Measurements from ENCODE around the gene RLF. TPM values are rescaled to one million over a fixed set of nuclear protein-coding genes. Genes with fewer than 3 reads are reported as not detected.

RLF gene
- total and polyA plus RNA-seq, 10 of the 15 experiments (the other 5 are each of a cell fraction or from before 2014, with no cell fraction given): 2.0 to 19.8 (median 8.7) TPM

GRCh38 chr1:40122855-40123254, 38.3 kb upstream of the RLF start (continued):
- TF ChIP-seq RELB (IDR thresholded peaks at IDR 0.05; ENCODE audit: low read depth): no peak
- no peak for TF ChIP-seq ASH2L (IDR thresholded peaks at IDR 0.05; ENCODE audit: borderline replicate concordance, low read depth)
- no peak for TF ChIP-seq ATF7 (IDR thresholded peaks at IDR 0.05; ENCODE audit: low read depth)
- TF ChIP-seq SP1 (IDR thresholded peaks at IDR 0.05; ENCODE audit: low read depth, low read length): no peak
- no peak for TF ChIP-seq CHD1 (IDR thresholded peaks at IDR 0.05; ENCODE audit: low read depth, low read length)
- no peak for TF ChIP-seq BCL11A (IDR thresholded peaks at IDR 0.05; ENCODE audit: low read depth, low read length)
- no peak for TF ChIP-seq ZBTB11 (CRISPR knock-in tag; IDR thresholded peaks at IDR 0.05)
- no peak for TF ChIP-seq NFYA (IDR thresholded peaks at IDR 0.05; ENCODE audit: borderline replicate concordance, low read depth, low read length)

GRCh38 chr1:40130892-40131291, 30.3 kb upstream of the RLF start:
- Histone ChIP-seq H3K27me3 (replicated peaks in 1 of 2; ENCODE audit: control insufficient read depth in 2 of 2, insufficient read depth in 2 of 2, low read length in 1 of 2) (no peaks in the 10 kb centered on the region), H3K79me2 (ENCODE audit: control insufficient read depth, insufficient read depth, low read length) (no peaks in the 10 kb centered on the region), H4K20me1 (ENCODE audit: control insufficient read depth, insufficient read depth) (no peaks in the 10 kb centered on the region), H3K9ac (ENCODE audit: control insufficient read depth, insufficient read depth, low read length) (no peak overlapping the region), H3K4me2 (ENCODE audit: control insufficient read depth, insufficient read depth) (no peak overlapping the region), H3K27ac (ENCODE audit: control insufficient read depth, insufficient read depth) (no peak overlapping the region), H3K4me1 (ENCODE audit: control insufficient read depth, insufficient read depth, low read length) (no peaks in the 10 kb centered on the region), H3K36me3 (ENCODE audit: control insufficient read depth in 2 of 2, insufficient read depth in 2 of 2, low read length in 1 of 2) (no peaks in the 10 kb centered on the region), H3K9me3 (replicated peaks; ENCODE audit: control insufficient read depth, insufficient read depth, low read length) (no peaks in the 10 kb centered on the region; the same call in 1 of the 3 replicates), H3K4me3 (no peak overlapping the region), H2AFZ (ENCODE audit: control insufficient read depth, low read depth, low read length) (no peak overlapping the region)
- POLR2A ChIA-PET: no interaction called here
- intact Hi-C loops (cut with micrococcal nuclease; ENCODE audit: unreplicated experiment) (no loop called here), in situ Hi-C loops (cut with MboI) (no loop called here)
- FAIRE-seq (no peak), ATAC-seq (no peak), DNase-seq (ENCODE audit: low read depth, low spot score) (no peak)
- RAD21 ChIA-PET (ENCODE audit: unreplicated experiment): no interaction called here
- 17% methylated on average over 2 of the region's 2 CpGs for WGBS (ENCODE audit: insufficient coverage, insufficient replicate concordance, low lambda C conversion rate, missing lambda C conversion rate)
- CTCF ChIA-PET: interaction anchor here (0.6 to 1.6 kb wide), 4 partner anchors 13 to 307 kb away, joined by 3 read pairs; no protein-coding TSS in a partner anchor
- SMC1A ChIA-PET (ENCODE audit: uncharacterized antibody, unreplicated experiment): no interaction called here
- no TSS peak for BruUV-seq (replicated peaks)
- TF ChIP-seq NR2C2 (IDR thresholded peaks at IDR 0.05; ENCODE audit: borderline replicate concordance, control insufficient read depth, insufficient read length, low read depth) (no peak), JUND (IDR thresholded peaks at IDR 0.05; ENCODE audit: low read depth, low read length) (no peak), HSF1 (IDR thresholded peaks at IDR 0.05; ENCODE audit: low read depth, low read length) (no peak), ATF7 (IDR thresholded peaks at IDR 0.05; ENCODE audit: low read depth) (no peak), EP300 (IDR thresholded peaks at IDR 0.05; ENCODE audit: borderline replicate concordance in 1 of 2, control insufficient read depth in 1 of 2, low read depth in 2 of 2, low read length in 2 of 2) (no peak), MTA2 (IDR thresholded peaks at IDR 0.05; ENCODE audit: low read depth) (no peak), SMC3 (IDR thresholded peaks at IDR 0.05; ENCODE audit: borderline replicate concordance, low read length) (no peak)

Data from GM12878 (cell line).